NCI-H1417 treated with DMSO at 0.1 percent for 48 hours (cell line): ENCODE data around the gene RAB11FIP3.
"Not testable (repeated sequence)": the region's sequence is repeated elsewhere in the genome, so short reads cannot be mapped to it uniquely, and the experiment has no call there.

Experiments used
- DNase-seq: peaks from one replicate; lab custom pipeline; 2025; lab: John Stamatoyannopoulos, UW

RAB11FIP3 gene, protein sequence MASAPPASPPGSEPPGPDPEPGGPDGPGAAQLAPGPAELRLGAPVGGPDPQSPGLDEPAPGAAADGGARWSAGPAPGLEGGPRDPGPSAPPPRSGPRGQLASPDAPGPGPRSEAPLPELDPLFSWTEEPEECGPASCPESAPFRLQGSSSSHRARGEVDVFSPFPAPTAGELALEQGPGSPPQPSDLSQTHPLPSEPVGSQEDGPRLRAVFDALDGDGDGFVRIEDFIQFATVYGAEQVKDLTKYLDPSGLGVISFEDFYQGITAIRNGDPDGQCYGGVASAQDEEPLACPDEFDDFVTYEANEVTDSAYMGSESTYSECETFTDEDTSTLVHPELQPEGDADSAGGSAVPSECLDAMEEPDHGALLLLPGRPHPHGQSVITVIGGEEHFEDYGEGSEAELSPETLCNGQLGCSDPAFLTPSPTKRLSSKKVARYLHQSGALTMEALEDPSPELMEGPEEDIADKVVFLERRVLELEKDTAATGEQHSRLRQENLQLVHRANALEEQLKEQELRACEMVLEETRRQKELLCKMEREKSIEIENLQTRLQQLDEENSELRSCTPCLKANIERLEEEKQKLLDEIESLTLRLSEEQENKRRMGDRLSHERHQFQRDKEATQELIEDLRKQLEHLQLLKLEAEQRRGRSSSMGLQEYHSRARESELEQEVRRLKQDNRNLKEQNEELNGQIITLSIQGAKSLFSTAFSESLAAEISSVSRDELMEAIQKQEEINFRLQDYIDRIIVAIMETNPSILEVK

DNA sequence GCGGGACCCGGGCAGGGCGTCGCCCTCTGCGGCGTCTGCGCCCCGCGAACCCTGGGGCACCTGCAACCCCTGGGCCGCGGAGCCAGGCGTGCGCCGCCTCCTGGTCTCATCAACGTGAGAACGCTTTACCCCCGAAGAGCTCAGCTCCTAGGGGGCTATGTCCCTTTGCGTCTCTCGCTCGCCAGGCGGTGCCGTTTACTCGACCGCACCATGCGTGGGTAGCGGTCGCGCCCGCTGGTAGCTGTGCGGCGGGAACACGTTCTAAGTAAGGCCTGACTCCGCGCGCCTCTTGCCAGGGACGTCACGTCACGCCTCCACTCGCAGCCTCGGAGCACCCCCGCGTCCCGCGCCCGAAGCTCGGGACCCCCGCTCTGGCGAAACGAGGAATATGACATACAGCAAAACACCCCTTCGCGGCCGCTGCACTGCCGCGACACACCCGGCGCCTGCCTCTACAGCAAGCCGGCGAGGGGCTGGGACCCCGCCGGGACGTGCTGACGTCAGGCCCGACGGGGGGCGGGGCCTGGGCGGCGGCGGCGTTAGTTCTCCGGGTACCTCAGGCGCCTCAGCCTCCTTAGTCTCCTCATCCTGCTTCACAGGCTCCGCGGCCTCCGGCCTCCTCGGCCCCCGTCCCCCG, at the start of gene RAB11FIP3:
RAB11FIP3 (plus strand) TSS at position 568 of the 637 bp plus-strand sequence. CDS start 358 bp downstream, outside the sequence.
- peak; percentile 46 for DNase-seq

DNA sequence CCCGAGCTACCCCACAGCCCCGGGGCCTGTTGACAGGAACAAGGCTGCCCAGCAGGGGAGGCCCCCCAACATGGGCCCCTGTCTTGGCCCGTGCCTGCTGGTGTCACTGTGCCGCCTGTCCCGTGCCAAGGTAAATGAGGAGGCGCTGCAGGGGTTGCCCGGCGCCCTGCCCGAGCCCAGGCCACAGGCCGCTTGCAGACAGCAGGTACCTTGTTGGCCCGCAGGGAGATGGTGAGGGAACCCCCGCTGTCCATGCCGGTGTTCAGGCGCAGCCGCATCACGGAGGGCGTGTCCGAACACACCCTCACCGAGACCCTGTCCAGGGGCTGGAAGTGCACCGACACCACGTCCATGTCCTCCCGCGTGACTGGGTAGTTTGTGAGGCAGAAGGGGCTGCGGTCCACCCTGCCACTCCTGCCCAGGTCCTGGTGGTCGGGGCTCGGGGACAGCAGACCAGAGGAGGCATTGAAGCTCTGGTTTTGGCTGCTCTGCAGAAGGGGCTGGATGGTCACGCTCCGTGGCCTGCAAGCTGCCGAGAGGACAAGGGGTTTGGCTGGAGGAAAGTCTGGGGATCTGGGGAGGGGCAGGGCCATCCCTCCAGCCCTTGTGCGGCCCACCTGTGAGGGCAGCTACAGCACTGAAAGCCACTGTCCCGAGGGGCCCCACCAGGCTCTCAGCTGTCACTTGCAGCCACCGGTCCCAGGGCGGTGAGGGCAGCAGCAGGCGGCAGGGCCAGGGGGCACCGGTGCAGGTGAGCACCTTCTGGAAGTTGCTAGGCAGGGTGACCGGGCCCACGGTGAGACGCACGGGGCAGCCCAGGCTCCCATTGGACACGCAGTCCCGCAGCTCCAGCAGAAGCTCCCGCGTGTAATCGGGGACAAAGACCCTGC, 49.3 kb upstream of the RAB11FIP3 start:
- DNase-seq, result no peak

DNA sequence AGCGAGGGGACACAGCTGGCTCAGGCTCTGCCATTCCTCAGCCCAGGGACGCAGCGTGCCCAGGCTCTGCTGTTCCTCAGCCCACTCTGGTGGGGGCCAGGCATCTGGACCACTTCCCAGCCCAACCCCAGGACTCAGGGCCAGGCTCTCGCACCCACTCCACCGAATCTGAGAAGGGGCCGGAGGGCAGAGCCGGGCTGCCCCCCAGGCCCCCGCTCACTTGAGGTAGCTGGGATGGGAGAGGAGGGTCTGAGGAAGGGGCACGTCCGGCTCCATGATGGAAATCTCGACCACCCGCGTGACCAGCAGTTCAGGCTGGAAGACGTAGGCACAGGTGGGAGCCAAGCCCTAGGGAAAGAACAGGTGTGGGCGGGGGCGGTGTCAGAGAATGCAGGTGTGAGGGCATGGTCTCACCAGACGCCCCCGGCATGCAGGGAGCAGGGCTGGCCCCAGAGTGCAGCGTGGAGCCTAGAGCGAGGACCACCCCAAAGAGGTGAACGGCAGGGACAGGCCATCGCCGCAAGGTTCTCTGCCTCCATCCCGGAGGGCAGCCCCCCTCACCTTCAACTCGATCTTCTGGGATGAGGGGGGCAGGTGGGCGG, 48.5 kb upstream of the RAB11FIP3 start:
- DNase-seq, result no peak

DNA sequence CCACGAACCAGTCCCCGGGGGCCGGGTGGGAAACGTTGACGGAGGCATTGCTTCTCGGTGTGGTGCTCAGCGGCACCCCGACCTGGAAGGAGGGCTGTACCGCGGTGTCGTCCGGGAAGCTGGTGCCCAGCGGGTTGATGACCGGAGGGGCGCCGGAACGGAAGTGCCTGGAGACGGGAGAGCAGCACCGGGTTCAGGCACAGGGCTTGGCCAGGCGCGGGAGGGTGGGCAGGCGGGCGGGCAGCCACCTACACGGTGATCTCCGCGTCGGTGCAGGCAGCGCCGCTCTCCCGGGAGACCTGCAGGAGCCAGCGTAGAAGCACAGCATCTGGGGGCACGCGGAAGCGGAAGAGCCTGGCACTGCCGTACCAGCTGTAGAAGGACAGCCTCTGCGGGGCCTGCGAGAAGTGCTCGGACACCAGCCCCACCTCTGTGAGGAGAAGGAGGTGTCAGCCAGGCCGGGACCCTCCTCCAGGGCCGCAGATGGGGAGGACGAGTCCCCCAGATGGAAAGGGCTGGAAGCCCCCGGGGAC, 48.0 kb upstream of the RAB11FIP3 start:
- no peak for DNase-seq

DNA sequence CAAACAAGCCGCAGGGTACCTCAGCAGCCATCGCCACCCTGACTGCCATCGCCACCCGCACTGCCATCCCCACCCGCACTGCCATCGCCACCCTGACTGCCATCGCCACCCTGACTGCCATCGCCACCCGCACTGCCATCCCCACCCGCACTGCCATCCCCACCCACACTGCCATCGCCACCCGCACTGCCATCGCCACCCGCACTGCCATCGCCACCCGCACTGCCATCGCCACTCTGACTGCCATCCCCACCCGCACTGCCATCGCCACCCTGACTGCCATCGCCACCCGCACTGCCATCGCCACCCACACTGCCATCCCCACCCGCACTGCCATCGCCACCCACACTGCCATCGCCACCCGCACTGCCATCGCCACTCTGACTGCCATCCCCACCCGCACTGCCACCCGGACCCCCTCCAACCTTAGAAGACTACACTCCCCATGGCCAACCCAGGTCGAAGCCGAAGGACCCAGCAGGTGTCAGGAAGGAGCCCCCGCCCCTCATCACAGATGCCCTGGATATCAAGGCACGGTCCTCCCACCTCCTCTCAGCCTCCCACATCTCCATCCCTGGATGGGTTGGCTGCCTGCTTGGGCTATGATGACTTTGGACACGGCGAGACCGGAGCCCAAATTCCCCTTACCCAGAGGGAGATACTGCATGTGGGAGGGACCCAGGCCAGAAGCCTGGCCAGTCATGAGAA, 47.2 kb upstream of the RAB11FIP3 start:
- not testable (repeated sequence) for DNase-seq

DNA sequence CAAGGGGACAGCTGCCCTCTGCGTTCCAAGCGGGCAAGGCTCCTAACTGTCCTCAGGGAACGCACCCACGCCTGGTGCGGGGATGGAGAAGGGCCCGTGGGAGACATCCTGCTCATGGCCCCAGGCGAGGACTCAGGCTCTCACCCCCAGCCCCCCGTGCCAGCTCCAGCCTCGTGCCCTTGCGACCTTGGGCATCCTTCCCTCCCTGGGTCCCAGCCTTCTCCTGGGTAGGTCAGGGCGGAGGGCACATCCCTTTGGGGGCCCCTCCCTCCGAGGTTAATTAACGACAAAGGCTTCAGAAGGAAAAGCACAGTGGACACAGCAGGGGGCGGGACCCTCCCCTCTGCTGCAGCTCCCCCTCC, 46.6 kb upstream of the RAB11FIP3 start:
- no peak for DNase-seq

DNA sequence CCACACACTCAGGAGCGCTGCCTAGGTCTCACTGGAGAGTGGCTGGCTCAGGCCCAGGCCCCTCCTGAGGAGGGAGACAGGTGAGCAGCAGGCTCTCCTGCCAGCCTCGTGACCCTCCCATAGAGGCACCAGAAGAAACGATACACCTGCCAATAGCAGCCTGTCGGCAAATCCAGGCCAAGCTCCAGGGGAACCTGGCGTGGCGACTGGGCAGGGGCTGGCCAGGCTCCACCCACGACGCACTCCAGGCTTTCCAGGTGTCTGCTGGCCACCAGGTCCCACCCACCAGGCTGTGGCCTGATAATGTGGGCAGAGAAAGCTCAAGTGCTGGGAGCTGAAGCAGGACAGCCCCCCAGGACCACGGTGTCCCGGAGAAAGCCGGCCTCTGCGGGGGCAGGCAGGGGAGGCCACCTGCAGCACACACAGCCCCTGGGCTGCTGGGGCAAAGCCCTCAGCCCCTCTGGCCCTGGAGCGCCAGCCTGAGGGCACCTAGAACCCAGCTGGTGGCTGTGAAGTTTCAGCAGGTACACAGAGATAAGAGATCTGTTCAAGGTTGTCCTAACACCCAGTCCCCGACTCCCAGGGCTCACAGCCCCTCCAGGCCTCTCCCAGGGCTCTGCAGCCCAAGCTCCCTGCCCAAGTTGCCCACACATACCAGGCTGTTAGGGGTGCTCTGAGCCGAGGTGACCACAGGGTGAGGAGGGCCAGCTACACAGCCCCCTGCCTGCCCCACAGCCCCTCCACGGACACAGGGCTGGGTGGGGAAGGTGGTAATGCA, 46.1 kb upstream of the RAB11FIP3 start:
- DNase-seq, result peak; percentile 42

DNA sequence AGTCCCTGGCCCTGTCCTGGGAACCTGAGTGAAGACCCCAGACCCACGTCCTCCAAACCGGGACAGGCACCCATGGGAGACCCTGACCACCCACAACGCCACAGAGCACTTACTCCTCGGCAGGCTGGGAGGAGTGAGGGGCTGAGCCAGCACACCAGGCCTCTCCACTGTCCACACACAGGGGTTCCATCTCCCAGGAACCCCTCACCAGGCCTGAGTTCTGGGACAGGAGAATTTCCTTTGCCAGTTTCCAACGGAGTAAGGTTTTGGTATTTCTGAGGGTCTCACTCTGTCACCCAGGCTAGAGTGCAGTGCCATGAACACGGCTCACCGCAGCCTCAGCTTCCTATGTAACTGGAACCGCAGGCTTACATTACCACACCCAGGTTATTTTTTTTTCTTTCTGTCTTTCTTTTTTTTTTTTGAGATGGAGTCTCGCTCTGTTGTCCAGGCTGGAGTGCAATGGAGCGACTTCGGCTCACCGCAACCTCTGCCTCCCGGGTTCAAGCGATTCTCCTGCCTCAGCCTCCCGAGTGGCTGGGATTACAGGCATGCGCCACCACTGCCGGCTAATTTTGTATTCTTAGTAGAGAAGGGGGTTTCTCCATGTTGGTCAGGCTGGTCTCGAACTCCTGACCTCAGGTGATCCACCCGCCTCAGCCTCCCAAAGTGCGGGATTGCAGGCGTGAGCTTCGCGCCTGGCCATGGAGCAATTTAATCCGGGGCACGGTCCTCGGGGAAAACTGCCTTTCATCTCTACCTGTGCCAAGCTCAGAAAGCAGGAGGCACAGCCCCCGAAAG, 45.3 kb upstream of the RAB11FIP3 start:
- DNase-seq, result no peak

DNA sequence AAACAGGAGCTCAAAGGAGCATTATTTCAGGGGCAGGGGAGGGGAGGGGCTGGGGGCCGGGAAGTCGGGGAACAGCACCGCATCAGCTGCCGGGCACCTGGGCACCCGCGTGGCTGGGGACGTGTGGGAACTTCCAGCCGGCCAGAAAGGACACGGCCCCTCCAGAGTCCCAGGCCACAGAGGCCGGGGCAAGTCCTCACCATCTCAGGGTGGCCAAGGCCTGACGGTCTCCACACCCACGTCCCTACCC, 44.8 kb upstream of the RAB11FIP3 start:
- DNase-seq, result no peak

DNA sequence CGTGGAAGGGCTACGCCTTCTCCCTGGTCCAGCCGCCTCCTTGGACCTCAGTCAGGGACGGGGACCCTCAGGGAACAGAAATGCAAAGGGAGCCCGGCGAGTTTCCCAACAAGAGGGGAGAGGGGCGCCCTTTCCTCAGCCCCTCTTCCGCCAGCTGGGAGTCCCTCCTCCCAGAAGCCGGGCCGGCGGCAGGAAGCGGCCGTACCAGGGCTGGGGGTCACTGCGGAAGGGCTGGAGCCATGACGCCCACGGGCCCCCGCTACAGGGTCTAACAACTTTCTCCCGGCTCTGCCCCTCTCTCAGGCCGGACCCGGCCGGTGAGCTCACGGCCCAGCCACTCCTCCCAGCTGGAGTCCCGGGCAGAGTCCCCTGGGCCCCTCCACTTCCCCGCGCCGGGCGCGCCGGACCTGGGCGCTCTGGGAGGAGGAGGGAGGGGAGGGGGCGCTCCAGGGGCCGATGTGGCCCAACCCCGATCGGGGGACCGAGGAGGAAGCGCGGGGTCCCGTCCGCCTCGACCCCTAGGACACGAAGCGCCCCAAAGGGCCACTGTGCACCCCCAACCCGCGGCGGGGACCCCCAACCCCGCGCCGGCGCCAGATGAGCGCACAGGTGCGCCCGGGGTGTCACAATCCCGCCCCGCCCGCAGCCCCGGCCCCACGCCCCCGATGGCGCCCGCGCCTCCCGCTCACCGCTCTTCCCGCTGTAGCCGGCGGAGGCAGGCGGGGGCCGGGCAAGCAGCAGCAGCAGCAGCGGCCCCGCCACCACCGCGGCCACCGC, 44.2 kb upstream of the RAB11FIP3 start:
- no peak for DNase-seq

DNA sequence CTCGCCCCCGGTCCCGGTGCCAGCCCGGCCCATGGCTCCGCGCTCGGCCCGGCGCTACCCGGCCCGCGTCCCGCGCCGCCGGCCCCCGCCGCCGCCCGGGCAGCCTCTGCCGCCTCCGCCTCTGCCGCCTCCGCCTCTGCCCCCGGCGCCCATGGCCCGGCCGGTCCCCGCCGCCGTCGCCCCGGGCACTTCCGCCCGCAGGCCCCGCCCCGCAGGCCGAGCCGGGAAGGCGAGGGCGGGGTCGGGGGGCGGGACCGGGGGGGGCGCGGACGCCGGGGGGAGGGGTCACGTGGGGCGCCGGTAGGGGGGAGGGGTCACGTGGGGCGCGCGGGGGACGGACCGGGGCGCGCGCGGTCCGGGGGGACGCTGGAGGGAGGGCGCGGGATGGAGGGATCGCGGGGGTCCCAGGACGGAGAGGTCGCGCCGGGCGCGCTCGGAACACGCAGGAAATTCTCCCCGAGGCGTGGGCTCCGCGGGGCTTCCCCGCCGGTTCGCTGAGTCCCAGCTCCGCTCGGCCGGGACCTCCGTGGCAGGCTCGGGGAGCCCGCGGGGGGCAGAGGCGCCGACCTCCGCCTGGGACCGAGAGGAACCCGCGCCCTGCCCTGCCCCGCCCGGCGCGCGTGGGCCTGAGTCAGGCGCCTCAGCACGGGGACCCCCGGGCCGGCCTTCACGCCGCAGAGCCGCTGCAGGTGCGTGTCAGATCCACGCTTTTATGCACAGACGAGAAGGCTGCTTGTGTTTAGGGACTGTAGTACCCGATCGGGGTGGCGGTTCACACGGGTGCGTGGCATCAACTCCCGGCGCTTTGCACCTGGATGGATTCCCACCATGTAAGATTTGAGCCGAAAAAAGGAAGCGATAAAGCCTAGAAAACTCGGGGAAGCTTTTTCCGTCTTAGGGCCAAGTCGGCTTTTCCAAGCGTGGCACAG, 43.4 kb upstream of the RAB11FIP3 start, which contains the start of gene PGAP6:
PGAP6 (minus strand) TSS at position 190 of the 929 bp plus-strand sequence; CDS start at position 33, 157 bp downstream.
- no peak for DNase-seq

DNA sequence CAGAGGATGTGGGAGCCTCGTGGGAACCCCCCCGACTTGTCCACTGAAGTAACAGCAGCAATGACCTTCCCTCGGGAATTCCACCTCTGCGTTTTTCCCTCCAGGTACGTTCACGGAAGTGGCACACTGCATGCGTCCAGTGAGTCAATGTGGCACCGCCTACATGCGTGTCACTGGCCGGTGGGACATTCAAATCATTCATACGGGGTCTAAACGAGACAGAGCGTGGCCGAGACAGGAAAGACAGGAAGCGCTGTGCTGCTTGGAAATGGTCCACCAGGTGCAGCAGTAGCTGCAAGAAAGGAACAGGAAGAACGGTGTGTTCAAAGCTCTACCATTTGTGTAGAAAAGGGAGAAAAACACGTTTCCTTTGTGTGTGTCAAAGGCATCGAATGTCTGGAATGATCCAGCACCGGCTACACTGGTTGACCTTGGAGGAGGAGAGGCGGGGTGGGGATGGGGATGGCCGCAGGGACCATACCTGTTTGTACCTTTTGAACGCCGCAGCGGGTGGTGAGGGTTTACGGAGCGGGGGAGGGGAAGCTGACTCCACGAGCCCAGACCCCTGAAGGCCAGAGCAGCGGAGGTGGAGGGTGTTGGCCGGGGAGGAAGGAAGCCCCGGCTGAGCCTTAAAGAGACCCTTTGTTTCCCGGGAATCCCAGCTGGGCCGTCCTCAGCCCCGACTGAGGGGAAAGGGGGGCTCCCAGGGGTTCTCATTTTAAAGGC, 42.0 kb upstream of the RAB11FIP3 start:
- no peak for DNase-seq

DNA sequence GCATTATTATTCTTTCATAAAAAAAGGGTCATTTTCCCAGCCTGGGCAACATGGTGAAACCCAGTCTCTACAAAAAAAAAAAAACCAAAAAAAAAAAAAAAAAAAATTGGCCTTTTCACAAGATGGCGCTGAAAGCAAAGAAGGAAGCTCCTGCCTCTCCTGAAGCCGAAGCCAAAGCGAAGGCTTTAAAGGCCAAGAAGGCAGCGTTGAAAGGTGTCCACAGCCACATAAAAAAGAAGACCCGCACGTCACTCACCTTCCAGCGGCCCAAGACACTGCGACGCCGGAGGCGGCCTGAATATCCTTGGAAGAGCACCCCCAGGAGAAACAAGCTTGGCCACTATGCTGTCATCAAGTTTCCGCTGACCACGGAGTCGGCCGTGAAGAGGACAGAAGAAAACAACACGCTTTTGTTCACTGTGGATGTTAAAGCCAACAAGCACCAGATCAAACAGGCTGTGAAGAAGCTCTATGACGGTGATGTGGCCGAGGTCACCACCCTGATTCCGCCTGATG, 38.8 kb upstream of the RAB11FIP3 start:
- no peak for DNase-seq

DNA sequence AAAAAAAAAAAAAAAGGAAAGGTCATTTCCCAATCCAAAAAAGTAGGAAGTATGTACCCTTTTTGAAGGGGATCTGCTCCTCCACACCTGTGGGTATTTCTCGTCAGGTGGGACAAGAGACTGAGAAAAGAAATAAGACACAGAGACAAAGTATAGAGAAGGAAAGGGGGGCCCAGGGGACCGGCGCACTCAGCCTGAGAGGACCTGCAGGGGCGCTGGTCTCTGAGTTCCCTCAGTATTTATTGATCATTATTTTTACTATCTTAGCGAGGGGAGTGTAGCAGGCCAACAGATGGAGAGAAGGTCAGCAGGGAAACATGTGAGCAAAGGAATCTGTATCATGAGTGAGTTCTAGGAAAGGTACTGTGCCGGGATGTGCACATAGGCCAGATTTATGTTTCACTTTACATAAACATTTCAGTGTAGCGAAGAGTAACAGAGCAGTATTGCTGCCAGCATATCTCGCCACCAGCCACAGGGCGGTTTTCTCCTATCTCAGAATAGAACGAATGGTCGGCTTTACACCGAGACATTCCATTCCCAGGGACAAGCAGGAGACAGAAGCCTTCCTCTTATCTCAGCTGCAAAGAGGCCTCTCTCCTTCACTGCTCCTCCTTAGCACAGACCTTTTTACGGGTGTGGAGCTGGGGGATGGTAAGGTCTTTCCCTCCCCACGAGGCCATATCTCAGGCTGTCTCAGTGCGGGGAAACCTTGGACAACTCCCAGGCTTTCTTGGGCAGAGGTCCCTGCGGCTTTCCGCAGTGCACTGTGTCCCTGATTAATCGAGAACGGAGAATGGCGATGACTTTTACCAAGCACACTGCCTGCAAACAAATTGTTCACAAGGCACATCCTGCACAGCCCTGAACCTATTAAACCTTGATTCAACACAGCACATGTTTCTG, 37.4 kb upstream of the RAB11FIP3 start:
- DNase-seq, result not testable (repeated sequence)

DNA sequence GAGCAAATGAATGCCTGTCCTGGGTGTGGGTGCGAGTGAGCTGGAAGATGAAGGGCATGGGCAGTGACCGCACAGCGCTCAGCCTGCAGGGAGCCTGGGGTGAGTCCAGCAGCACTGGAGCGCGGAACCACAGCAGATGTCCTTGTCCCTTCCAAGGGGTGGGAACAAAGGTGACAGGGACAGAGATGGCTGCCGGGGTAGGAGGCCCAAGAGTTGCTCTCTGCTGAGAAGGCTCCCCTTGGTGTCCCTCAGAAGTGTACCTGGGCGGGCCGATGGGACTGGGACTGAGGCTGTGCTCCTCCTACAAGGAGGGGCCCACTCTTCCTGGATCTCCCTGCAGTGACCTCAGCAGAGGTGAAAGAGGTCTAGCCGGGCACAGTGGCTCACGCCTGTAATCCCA, 36.1 kb upstream of the RAB11FIP3 start:
- DNase-seq, result no peak
